Tibial artery (tissue), 4 donors: ENCODE results near the gene KLF6.

ENCODE experiments used
- DNase-seq, 2 donors: peaks; one replicate each; pipeline ENCODE4 v3.0.0-alpha.2; 2019
- H3K27ac ChIP-seq, 2 donors: fragments of 200-600 bp; sonication (generic) in 1 of 2; 1 replicate in 1 of 2; 2 replicates in 1 of 2; pipeline ENCODE4 v1.5.1; 2018 to 2019; ENCODE audit warnings: mild to moderate bottlenecking in 1 of 2
- H3K27me3 ChIP-seq, 2 donors: fragments of 200-600 bp; sonication (generic) in 1 of 2; one replicate each; pipeline versions ENCODE4 v1.5.1 to v1.6.0; 2016 to 2019
- H3K36me3 ChIP-seq, 3 donors: fragments of 200-600 bp; sonication (generic) in 2 of 3; one replicate each; pipeline ENCODE4 v1.5.1; 2016 to 2019; ENCODE audit warnings: mild to moderate bottlenecking in 2 of 3
- H3K4me1 ChIP-seq, 4 donors: fragments of 200-600 bp; sonication (generic) in 2 of 4; 1 replicate in 3 of 4; 2 replicates in 1 of 4; pipeline ENCODE4 v1.5.1; 2016 to 2019
- H3K4me3 ChIP-seq, 2 donors: fragments of 200-600 bp; sonication (generic) in 1 of 2; 1 replicate in 1 of 2; 2 replicates in 1 of 2; pipeline ENCODE4 v1.5.1; 2018 to 2019; ENCODE audit warnings: mild to moderate bottlenecking in 2 of 2
- H3K9me3 ChIP-seq, 3 donors: fragments of 200-600 bp; sonication (generic) in 1 of 3; one replicate each; pipeline ENCODE4 v1.5.1; 2016 to 2019
- CTCF ChIP-seq, 2 experiments: fragments of 200-600 bp in 1 of 2; fragments of 450-650 bp in 1 of 2; IDR thresholded peaks; one replicate each; pipeline ENCODE4 v1.5.1; 2017 to 2019; ENCODE audit warnings: antibody characterized with exemption in 2 of 2, mild to moderate bottlenecking in 1 of 2, moderate library complexity in 1 of 2
- intact Hi-C: fragments of 100-400 bp; cut with DNase I; formaldehyde crosslinking; loops from one replicate; pipeline ENCODE4 v1.15.0; 2023; ENCODE audit warnings: low total_unique reads

Gene KLF6

GRCh38 chr10:3750006-3750816 is 34.8 kb downstream of the KLF6 start:
- Histone ChIP-seq H3K27ac (peak overlapping the region; percentile 73), H3K4me3 (peak overlapping the region; percentile 29 to 39), H3K4me1 (peaks cover 0 to 51% (median 27%) of the 10 kb centered on the region in 4 donors), H3K9me3 (no peaks in the 10 kb centered on the region), H3K27me3 (no peaks in the 10 kb centered on the region), H3K36me3 (no peaks in the 10 kb centered on the region)
- intact Hi-C loops = no loop called here
- no peak for DNase-seq
- TF ChIP-seq CTCF (IDR thresholded peaks at IDR 0.05) = no peak

- TF ChIP-seq CTCF (IDR thresholded peaks at IDR 0.05) = no peak
- Histone ChIP-seq H3K9me3 (no peaks in the 10 kb centered on the region), H3K27ac (peak overlapping the region; percentile 73), H3K27me3 (no peaks in the 10 kb centered on the region), H3K4me1 (peaks cover 0 to 45% (median 24%) of the 10 kb centered on the region in 4 donors), H3K36me3 (no peaks in the 10 kb centered on the region), H3K4me3 (peak overlapping the region; percentile 29 to 39)
- DNase-seq = peak in 1 of 2 donors; percentile 82
- intact Hi-C loops = no loop called here
Measured at GRCh38 chr10:3749600-3749999, 35.4 kb downstream of the KLF6 start.

GRCh38 chr10:3749011-3749410 is 36.0 kb downstream of the KLF6 start:
- Histone ChIP-seq H3K4me1 (peaks cover 0 to 41% (median 24%) of the 10 kb centered on the region in 4 donors), H3K9me3 (no peaks in the 10 kb centered on the region), H3K36me3 (no peaks in the 10 kb centered on the region), H3K4me3 (no peak overlapping the region), H3K27me3 (no peaks in the 10 kb centered on the region), H3K27ac (peak overlapping the region; percentile 73)
- TF ChIP-seq CTCF (IDR thresholded peaks at IDR 0.05) = no peak
- intact Hi-C loops = no loop called here
- DNase-seq = no peak

- no peaks in the 10 kb centered on the region for H3K27me3 ChIP-seq
- no peaks in the 10 kb centered on the region for H3K9me3 ChIP-seq
- H3K36me3 ChIP-seq = no peaks in the 10 kb centered on the region
- no peak overlapping the region for H3K4me3 ChIP-seq
- peak overlapping the region; percentile 73 for H3K27ac ChIP-seq
- TF ChIP-seq CTCF (IDR thresholded peaks at IDR 0.05) = no peak
- intact Hi-C loops = no loop called here
- H3K4me1 ChIP-seq = peaks cover 0 to 41% (median 24%) of the 10 kb centered on the region in 4 donors
- no peak for DNase-seq
Measured at GRCh38 chr10:3748484-3748883, 36.5 kb downstream of the KLF6 start.

- intact Hi-C loops = no loop called here
- Histone ChIP-seq H3K27me3 (no peaks in the 10 kb centered on the region), H3K9me3 (no peaks in the 10 kb centered on the region), H3K27ac (peak overlapping the region; percentile 54 to 57), H3K4me1 (peaks cover 0 to 41% (median 24%) of the 10 kb centered on the region in 4 donors), H3K4me3 (no peak overlapping the region), H3K36me3 (no peaks in the 10 kb centered on the region)
- no peak for TF ChIP-seq CTCF (IDR thresholded peaks at IDR 0.05)
- no peak for DNase-seq
Measured at GRCh38 chr10:3747984-3748383, 37.0 kb downstream of the KLF6 start.
